HG02642 (cell line): Measurements from ENCODE around the gene LYRM9.
"Not testable (repeated sequence)": the region's sequence is repeated elsewhere in the genome, so short reads cannot be mapped to it uniquely, and the experiment has no call there.

ENCODE experiments used
- ATAC-seq: cut with Tn5 transposase; IDR thresholded peaks from one replicate; pipeline ENCODE4 v1.9.1; 2021; ENCODE audit warnings: mild to moderate bottlenecking; ENCODE audit not compliant: unreplicated experiment, poor library complexity

Gene LYRM9

GRCh38 chr17:27879987-27880608, 13.1 kb downstream of the LYRM9 start:
- ATAC-seq = peak; percentile 73

- ATAC-seq = no peak
Observed at GRCh38 chr17:27878776-27879562, 14.2 kb downstream of the LYRM9 start.

DNA sequence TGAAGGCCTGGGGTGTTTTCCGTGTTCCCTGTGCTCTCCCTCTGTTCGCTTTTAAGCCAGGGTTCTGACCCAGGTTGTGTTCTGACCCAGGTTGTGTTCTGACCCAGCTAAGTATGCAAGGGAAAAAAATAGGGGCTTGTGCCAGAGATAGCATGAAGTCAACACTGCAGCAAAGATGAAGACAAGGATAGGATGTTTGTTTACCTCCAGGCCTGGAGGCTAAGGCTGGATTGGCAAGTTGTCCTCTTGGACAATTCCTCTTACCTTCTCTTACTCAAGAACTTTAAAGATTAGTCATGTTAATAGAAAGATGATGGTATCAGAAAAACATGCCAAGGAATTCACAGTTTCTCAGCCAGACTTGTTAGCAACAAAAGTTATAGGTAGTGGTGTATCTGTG, 19.4 kb downstream of the LYRM9 start:
- ATAC-seq = no peak

DNA sequence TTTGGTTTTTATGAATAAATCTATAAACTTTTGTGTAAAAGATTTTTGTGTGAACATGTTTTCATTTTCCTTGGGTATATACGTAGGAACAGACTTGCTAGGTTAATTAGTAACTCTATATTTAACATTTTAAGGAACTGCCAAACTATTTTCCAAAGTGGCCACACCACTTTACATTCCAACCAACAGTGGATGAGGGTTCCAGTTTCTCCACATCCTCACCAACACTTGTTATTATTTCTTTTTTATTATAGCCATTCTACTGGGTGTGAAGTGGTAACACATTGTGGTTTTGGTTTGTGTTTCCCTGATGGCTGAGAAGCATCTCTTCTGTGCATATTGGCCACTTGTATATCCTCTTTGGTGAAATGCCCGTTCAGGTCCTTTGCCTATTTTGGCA, 20.0 kb downstream of the LYRM9 start:
- ATAC-seq = no peak

DNA sequence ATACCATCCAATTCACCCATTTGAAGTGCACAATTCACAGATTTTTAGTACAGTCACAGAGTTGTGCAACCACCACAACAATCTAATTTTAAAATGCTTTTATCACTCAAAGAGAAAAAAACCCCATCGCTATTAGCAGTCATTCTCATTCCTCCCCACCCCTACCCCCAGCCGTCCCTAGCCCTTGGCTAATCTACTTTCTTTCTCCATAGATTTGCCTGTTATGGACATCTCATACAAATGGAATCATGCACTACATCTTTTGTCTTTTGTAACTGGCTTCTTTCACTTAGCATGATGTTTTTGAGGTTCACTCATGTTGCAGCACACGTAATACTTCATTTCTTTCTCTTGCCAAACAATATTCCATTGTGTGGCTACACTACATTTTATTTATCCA, 20.4 kb downstream of the LYRM9 start:
- ATAC-seq = no peak

DNA sequence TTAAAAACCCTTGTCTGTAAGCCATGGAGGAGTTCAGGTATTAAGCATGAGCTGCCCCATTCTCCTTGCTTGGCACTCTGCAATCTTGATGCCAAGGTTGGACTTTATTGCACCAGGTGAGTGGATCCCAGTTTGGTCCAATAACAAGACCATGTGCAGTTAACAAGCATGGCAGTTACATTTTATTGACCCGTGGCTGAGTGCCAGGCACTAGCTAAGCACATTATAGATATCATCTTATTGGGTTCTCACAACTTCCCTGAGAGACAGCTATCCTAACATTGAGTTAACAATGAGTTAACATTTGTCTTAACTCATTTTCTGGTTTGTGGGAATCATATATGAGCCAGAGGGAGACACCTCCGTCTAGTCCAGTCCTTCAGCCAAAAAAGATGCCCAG, 21.8 kb downstream of the LYRM9 start:
- ATAC-seq = no peak

- no peak for ATAC-seq
Observed at GRCh38 chr17:27870345-27870744, 22.8 kb downstream of the LYRM9 start.

DNA sequence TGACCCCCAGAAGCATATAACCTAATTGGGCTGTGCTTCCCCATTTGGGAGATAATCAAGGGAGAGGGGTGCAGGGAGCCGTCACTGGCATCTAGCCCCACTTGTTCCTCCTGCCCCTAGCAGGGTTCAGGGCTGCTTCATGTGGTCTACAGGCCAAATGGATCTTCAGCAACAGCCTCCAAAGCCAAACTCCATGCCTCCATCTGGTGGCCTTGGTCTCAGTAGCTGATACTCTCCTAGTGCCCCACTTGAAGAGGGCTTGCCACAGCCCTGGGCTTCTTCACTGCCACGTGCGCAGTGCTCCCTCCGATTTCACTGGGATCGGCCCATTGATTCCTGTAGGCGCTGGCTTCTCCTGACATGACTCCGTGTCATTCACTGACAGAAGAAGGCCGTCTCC, 24.6 kb downstream of the LYRM9 start:
- ATAC-seq = no peak

GRCh38 chr17:27862840-27863239, 30.3 kb downstream of the LYRM9 start:
- no peak for ATAC-seq

- no peak for ATAC-seq
Observed at GRCh38 chr17:27862004-27862403, 31.2 kb downstream of the LYRM9 start.

DNA sequence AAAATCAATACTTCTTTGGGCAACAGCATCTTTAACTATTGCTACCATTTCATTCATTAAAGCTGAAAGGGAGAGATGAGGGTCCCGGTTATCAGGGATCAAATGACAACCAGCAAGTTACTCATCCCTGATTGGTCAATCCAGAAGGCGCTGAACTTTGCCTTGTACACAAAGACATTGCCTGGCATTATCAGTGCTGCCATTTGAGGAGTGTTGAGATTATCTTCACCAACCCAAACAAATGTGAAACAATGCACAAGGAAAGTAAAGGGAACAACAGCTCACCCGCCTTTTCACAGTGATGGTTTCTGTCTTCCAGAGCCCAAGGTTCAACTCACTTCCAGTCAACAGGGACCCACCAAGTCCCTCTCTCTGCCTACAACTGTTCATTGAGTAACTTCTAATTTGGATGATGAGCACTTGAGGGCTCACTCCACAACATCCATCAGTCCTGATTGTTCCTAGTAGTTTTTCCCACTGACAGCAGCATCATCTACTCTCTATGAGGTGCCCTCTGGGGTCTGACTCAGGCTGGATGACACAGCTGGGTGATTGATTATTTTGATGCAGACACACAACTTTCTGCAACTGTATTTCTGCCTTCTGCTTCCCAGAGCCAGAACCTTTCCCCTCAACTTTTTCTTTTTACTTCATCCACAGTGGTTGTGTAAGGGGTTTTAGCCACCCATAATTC, 32.0 kb downstream of the LYRM9 start:
- no peak for ATAC-seq

DNA sequence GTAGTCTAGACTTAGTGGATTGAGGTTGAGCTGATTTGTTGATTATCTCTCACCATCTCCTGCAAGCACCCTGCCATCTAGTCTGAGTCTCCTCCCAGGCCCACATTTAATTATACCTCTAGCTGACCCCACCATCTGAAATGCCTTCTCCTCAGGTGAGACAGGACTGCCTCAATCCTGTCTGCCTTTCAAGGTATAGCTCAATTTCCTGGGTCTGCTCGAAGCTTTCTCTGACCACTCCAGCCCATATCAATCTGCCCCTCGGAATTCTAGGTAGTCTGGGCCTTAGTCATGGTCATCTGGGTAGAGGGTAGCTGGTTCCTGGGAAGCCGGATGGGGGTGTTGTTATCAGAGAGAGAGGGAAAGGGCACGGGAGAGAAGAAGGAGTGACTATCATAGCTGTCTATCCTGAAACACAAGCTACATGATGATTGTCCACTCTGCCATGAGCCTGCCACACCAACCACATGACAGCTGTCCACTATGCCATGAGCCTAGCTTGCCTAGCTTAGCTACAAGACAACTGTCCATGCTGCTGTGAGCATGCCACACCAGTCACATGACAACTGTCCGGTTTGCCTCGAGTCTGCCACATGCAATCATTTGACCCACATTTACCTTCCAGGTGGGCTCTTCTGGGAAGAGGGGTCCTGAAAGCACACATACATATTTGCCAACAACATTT, 34.4 kb downstream of the LYRM9 start:
- no peak for ATAC-seq

GRCh38 chr17:27856676-27857432, 36.3 kb downstream of the LYRM9 start:
- no peak for ATAC-seq

DNA sequence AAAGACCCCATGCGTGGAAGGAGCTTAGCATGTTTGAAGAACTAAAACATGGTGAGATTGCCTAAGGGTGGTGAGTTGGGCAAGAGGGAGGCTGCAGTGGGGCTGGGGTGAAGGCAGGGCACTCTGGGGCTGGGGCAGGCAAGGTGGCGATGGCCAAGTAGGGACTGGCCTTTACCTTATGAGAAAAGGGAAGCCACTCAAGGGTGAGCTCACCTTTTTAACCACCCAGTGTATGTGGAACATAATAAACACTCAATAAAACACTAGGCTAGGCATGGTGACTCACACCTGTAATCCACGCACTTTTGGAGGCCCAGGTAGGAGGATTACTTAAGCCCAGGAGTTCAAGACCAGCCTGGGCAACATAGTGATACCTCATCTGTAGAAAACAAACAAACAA, 37.7 kb downstream of the LYRM9 start:
- no peak for ATAC-seq

DNA sequence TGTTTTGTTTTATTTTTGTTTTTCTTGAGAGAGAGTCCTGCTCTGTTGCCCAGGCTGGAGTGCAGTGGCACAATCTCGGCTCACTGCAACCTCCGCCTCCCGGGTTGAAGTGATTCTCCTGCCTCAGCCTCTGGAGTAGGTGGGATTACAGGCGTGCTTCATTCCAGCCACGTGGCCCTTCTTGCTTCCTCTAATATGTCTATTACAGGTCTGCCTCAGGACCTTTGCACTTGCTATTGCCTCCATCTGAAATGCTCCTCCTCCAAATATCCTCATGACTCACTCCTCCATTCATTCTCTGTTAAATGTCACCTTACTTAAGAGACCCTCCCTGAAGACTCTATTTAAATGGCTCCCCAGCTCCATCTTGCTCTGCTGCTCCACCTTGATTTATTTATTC, 39.0 kb downstream of the LYRM9 start:
- ATAC-seq = no peak

- no peak for ATAC-seq
Observed at GRCh38 chr17:27853091-27853490, 40.1 kb downstream of the LYRM9 start.

- ATAC-seq = no peak
Observed at GRCh38 chr17:27849474-27850185, 43.5 kb downstream of the LYRM9 start.

GRCh38 chr17:27848931-27849330, 44.2 kb downstream of the LYRM9 start:
- ATAC-seq = no peak

GRCh38 chr17:27846808-27847307, 46.3 kb downstream of the LYRM9 start:
- ATAC-seq = not testable (repeated sequence)
